Measurements from ENCODE around the gene EIF5A. TPM values are rescaled to one million over a fixed set of nuclear protein-coding genes. Genes with fewer than 3 reads are reported as not detected.

The EIF5A gene
- total and polyA plus RNA-seq, 2 donors (not counting 1 experiment from before 2014, with no cell fraction given) = 347 to 752 TPM

- Histone ChIP-seq H3K4me3 (replicated peaks in 1 of 4; ENCODE audit: control extremely low read depth in 1 of 4, insufficient read depth in 1 of 4, low read depth in 3 of 4, low read length in 4 of 4) (no peak overlapping the region), H3K27ac (ENCODE audit: insufficient read depth, low read length) (no peak overlapping the region), H3K4me2 (ENCODE audit: extremely low read depth, insufficient read depth, low read length) (no peak overlapping the region), H3K36me3 (ENCODE audit: control insufficient read depth, insufficient read depth, low read length) (no peaks in the 10 kb centered on the region), H3K4me1 (ENCODE audit: control insufficient read depth, extremely low read depth, insufficient read depth, low read length) (no peaks in the 10 kb centered on the region), H3K9ac (ENCODE audit: insufficient read depth, low read length) (no peak overlapping the region), H3K27me3 (ENCODE audit: control insufficient read depth, insufficient read depth, low read length) (peaks cover 38% of the 10 kb centered on the region), H2AFZ (ENCODE audit: low read length) (no peak overlapping the region), H3K79me2 (ENCODE audit: control insufficient read depth, insufficient read depth, low read length) (no peaks in the 10 kb centered on the region), H3K9me3 (ENCODE audit: control insufficient read depth, insufficient read depth, low read depth, low read length) (no peaks in the 10 kb centered on the region), H4K20me1 (ENCODE audit: control insufficient read depth, extremely low read depth, insufficient read depth, low read length) (no peaks in the 10 kb centered on the region)
- no peak for TF ChIP-seq EZH2 (IDR thresholded peaks at IDR 0.05; ENCODE audit: low read length, missing control alignments)
- no peak for TF ChIP-seq CTCF (conservative IDR thresholded peaks at IDR 0.05 in 1 of 2, IDR thresholded peaks at IDR 0.05 in 1 of 2; ENCODE audit: low read depth in 1 of 2, low read length in 2 of 2)
- no peak for DNase-seq (ENCODE audit: low read depth in 2 of 2)
Observed at GRCh38 chr17:7292194-7292593, 15.2 kb upstream of the EIF5A start.

GRCh38 chr17:7292729-7293128 is 14.7 kb upstream of the EIF5A start:
- H3K27ac ChIP-seq (ENCODE audit: insufficient read depth, low read length) = no peak overlapping the region
- no peaks in the 10 kb centered on the region for H3K79me2 ChIP-seq (ENCODE audit: control insufficient read depth, insufficient read depth, low read length)
- peaks cover 38% of the 10 kb centered on the region for H3K27me3 ChIP-seq (ENCODE audit: control insufficient read depth, insufficient read depth, low read length)
- H3K9ac ChIP-seq (ENCODE audit: insufficient read depth, low read length) = no peak overlapping the region
- no peak for DNase-seq (ENCODE audit: low read depth in 2 of 2)
- TF ChIP-seq CTCF (conservative IDR thresholded peaks at IDR 0.05 in 1 of 2, IDR thresholded peaks at IDR 0.05 in 1 of 2; ENCODE audit: low read depth in 1 of 2, low read length in 2 of 2) (no peak), EZH2 (IDR thresholded peaks at IDR 0.05; ENCODE audit: low read length, missing control alignments) (no peak)
- H3K36me3 ChIP-seq (ENCODE audit: control insufficient read depth, insufficient read depth, low read length) = no peaks in the 10 kb centered on the region
- H3K4me3 ChIP-seq (replicated peaks in 1 of 4; ENCODE audit: control extremely low read depth in 1 of 4, insufficient read depth in 1 of 4, low read depth in 3 of 4, low read length in 4 of 4) = no peak overlapping the region
- no peaks in the 10 kb centered on the region for H3K9me3 ChIP-seq (ENCODE audit: control insufficient read depth, insufficient read depth, low read depth, low read length)
- no peaks in the 10 kb centered on the region for H3K4me1 ChIP-seq (ENCODE audit: control insufficient read depth, extremely low read depth, insufficient read depth, low read length)
- H2AFZ ChIP-seq (ENCODE audit: low read length) = no peak overlapping the region
- no peak overlapping the region for H3K4me2 ChIP-seq (ENCODE audit: extremely low read depth, insufficient read depth, low read length)
- no peaks in the 10 kb centered on the region for H4K20me1 ChIP-seq (ENCODE audit: control insufficient read depth, extremely low read depth, insufficient read depth, low read length)

- no peaks in the 10 kb centered on the region for H3K9me3 ChIP-seq (ENCODE audit: control insufficient read depth, insufficient read depth, low read depth, low read length)
- no peak for DNase-seq (ENCODE audit: low read depth in 2 of 2)
- no peak overlapping the region for H3K4me3 ChIP-seq (replicated peaks in 1 of 4; ENCODE audit: control extremely low read depth in 1 of 4, insufficient read depth in 1 of 4, low read depth in 3 of 4, low read length in 4 of 4)
- no peaks in the 10 kb centered on the region for H4K20me1 ChIP-seq (ENCODE audit: control insufficient read depth, extremely low read depth, insufficient read depth, low read length)
- H3K36me3 ChIP-seq (ENCODE audit: control insufficient read depth, insufficient read depth, low read length) = no peaks in the 10 kb centered on the region
- H3K79me2 ChIP-seq (ENCODE audit: control insufficient read depth, insufficient read depth, low read length) = no peaks in the 10 kb centered on the region
- no peak overlapping the region for H2AFZ ChIP-seq (ENCODE audit: low read length)
- H3K4me1 ChIP-seq (ENCODE audit: control insufficient read depth, extremely low read depth, insufficient read depth, low read length) = no peaks in the 10 kb centered on the region
- H3K27ac ChIP-seq (ENCODE audit: insufficient read depth, low read length) = no peak overlapping the region
- TF ChIP-seq CTCF (conservative IDR thresholded peaks at IDR 0.05 in 1 of 2, IDR thresholded peaks at IDR 0.05 in 1 of 2; ENCODE audit: low read depth in 1 of 2, low read length in 2 of 2) (no peak), EZH2 (IDR thresholded peaks at IDR 0.05; ENCODE audit: low read length, missing control alignments) (no peak)
- no peak overlapping the region for H3K4me2 ChIP-seq (ENCODE audit: extremely low read depth, insufficient read depth, low read length)
- H3K27me3 ChIP-seq (ENCODE audit: control insufficient read depth, insufficient read depth, low read length) = peaks cover 38% of the 10 kb centered on the region
- no peak overlapping the region for H3K9ac ChIP-seq (ENCODE audit: insufficient read depth, low read length)
Observed at GRCh38 chr17:7293159-7293558, 14.3 kb upstream of the EIF5A start.

Data from fibroblast of lung (primary cell).